AG10803 (cell line): ENCODE results near the gene PDZD4.

Source experiments
- DNase-seq: peaks from one replicate; pipeline ENCODE4 v3.0.0; 2010; ENCODE audit warnings: low read depth
- H3K4me3 ChIP-seq: 2 replicates; pipeline ENCODE4 v1.5.1; 2011; ENCODE audit warnings: mild to moderate bottlenecking, low read length, control low read depth
- CTCF ChIP-seq: conservative IDR thresholded peaks from 2 replicates; pipeline ENCODE4 v1.5.1; 2011; ENCODE audit warnings: mild to moderate bottlenecking, low read length, control low read depth, inconsistent platforms

Gene PDZD4

GRCh38 chrX:153766098-153766817 is 64.1 kb downstream of the PDZD4 start:
- no peak for TF ChIP-seq CTCF
- DNase-seq, result peak; percentile 47
- peak overlapping the region; percentile 61 for H3K4me3 ChIP-seq

- no peak for DNase-seq
- peak overlapping the region; percentile 61 for H3K4me3 ChIP-seq
- no peak for TF ChIP-seq CTCF
Observed at GRCh38 chrX:153765138-153766079, 64.9 kb downstream of the PDZD4 start.

GRCh38 chrX:153764786-153765137 is 65.6 kb downstream of the PDZD4 start:
- peak overlapping the region; percentile 61 for H3K4me3 ChIP-seq
- no peak for DNase-seq
- no peak for TF ChIP-seq CTCF

- peak within 1 kb of the TSS; percentile 61 for H3K4me3 ChIP-seq
- TF ChIP-seq CTCF, result peak; percentile 70
Observed at GRCh38 chrX:153763989-153764755, 66.2 kb downstream of the PDZD4 start, which contains the start of gene PLXNB3. PLXNB3 (plus strand) TSS chrX:153764249; CDS start chrX:153765536, 1,287 bp downstream.

GRCh38 chrX:153763298-153763932 is 66.9 kb downstream of the PDZD4 start:
- no peak for TF ChIP-seq CTCF
- no peak overlapping the region for H3K4me3 ChIP-seq
- DNase-seq, result no peak

More at GRCh38 chrX:153763989-153764755, 66.2 kb downstream of the PDZD4 start, which contains the start of gene PLXNB3:
- DNase-seq, result peak; percentile 72

GRCh38 chrX:153762626-153763173 is 67.6 kb downstream of the PDZD4 start:
- no peak for TF ChIP-seq CTCF
- H3K4me3 ChIP-seq, result no peak overlapping the region
- DNase-seq, result no peak
